PC-9 (cell line): Measurements from ENCODE around the gene ADAMTSL4. TPM values are rescaled to one million over a fixed set of nuclear protein-coding genes. Genes with fewer than 3 reads are reported as not detected.

ENCODE experiments used
- BruUV-seq: library from RNA; stranded (reverse); fragments of 400-500 nt; replicated peaks from 2 replicates; lab custom pipeline; 2021; lab: Mats Ljungman, UMichigan
- CTCF ChIA-PET: fragments of 300-600 bp; sonication (Branson Sonifier 250); formaldehyde crosslinking; loops from one replicate; lab custom pipeline; 2022; ENCODE audit warnings: antibody characterized with exemption; lab: Charles Lee
- POLR2A ChIA-PET: fragments of 300-600 bp; sonication (Branson Sonifier 250); formaldehyde crosslinking; loops from one replicate; lab custom pipeline; 2022; ENCODE audit warnings: antibody characterized with exemption; ENCODE audit not compliant: unreplicated experiment; lab: Charles Lee
- DNase-seq, 2 experiments: peaks; one replicate each; pipeline versions ENCODE4 v3.0.0 to v3.0.0-alpha.2; 2015 to 2022; ENCODE audit warnings: mixed read lengths in 1 of 2
- H2AFZ ChIP-seq: fragments of 200-600 bp; sonication (generic); 2 replicates; pipeline ENCODE4 v1.8.1; 2017; ENCODE audit warnings: antibody characterized with exemption
- H3F3A ChIP-seq: fragments of 200-600 bp; sonication (generic); 2 replicates; pipeline ENCODE4 v1.8.1; 2017; ENCODE audit warnings: antibody characterized with exemption, mild to moderate bottlenecking, low read depth; ENCODE audit not compliant: insufficient read depth
- H3K27ac ChIP-seq: fragments of 200-600 bp; sonication (generic); 2 replicates; pipeline ENCODE4 v1.6.1; 2016; ENCODE audit warnings: mixed run types
- H3K27me3 ChIP-seq: fragments of 200-600 bp; sonication (generic); 2 replicates; pipeline ENCODE4 v1.6.1; 2016; ENCODE audit warnings: low read depth, mixed run types; ENCODE audit not compliant: insufficient read depth
- H3K36me3 ChIP-seq: fragments of 200-600 bp; sonication (generic); 2 replicates; pipeline ENCODE4 v1.6.1; 2016; ENCODE audit warnings: low read depth, mixed run types
- H3K4me1 ChIP-seq: fragments of 200-600 bp; sonication (generic); replicated peaks from 2 replicates; pipeline ENCODE4 v1.6.1; 2016; ENCODE audit warnings: mixed run types; ENCODE audit not compliant: insufficient read depth
- H3K4me2 ChIP-seq: fragments of 200-600 bp; sonication (generic); 2 replicates; pipeline ENCODE4 v1.6.1; 2017; ENCODE audit warnings: mixed run types
- H3K4me3 ChIP-seq: fragments of 200-600 bp; sonication (generic); 2 replicates; pipeline ENCODE4 v1.6.1; 2016; ENCODE audit warnings: mixed run types
- H3K79me2 ChIP-seq: fragments of 200-600 bp; sonication (generic); 2 replicates; pipeline ENCODE4 v1.6.1; 2017; ENCODE audit warnings: low read depth, mixed run types
- H3K9me2 ChIP-seq: fragments of 200-600 bp; sonication (generic); 2 replicates; pipeline ENCODE4 v1.8.1; 2017; ENCODE audit warnings: mild to moderate bottlenecking; ENCODE audit not compliant: insufficient read depth
- H3K9me3 ChIP-seq: fragments of 200-600 bp; sonication (generic); 2 replicates; pipeline ENCODE4 v1.8.1; 2016; ENCODE audit warnings: low read depth; ENCODE audit not compliant: insufficient read depth
- H4K20me1 ChIP-seq: fragments of 200-600 bp; sonication (generic); 2 replicates; pipeline ENCODE4 v1.8.1; 2017; ENCODE audit not compliant: insufficient read depth
- EZH2 ChIP-seq: fragments of 200-600 bp; sonication (generic); IDR thresholded peaks from 2 replicates; pipeline ENCODE4 v1.8.0; 2017; ENCODE audit warnings: antibody characterized with exemption, low read depth
- intact Hi-C: fragments of 100-400 bp; cut with micrococcal nuclease; formaldehyde crosslinking; loops from one replicate; pipeline ENCODE4 v1.10.0; 2022; ENCODE audit not compliant: unreplicated experiment
- total RNA-seq: library from RNA; stranded (reverse); gene quantifications from 2 replicates; pipeline ENCODE4 v1.2.3, GENCODE V29; 2021
- TF ChIP-seq, protein P1 (sequence below): fragments of 200-600 bp; sonication (generic); conservative IDR thresholded peaks from 2 replicates; pipeline ENCODE4 v1.6.1; 2017; ENCODE audit warnings: mixed run types, antibody characterized with exemption, mild to moderate bottlenecking, moderate library complexity

The ADAMTSL4 gene
- total RNA-seq, 1 experiment from 2014 or later: 67.9 TPM

DNA sequence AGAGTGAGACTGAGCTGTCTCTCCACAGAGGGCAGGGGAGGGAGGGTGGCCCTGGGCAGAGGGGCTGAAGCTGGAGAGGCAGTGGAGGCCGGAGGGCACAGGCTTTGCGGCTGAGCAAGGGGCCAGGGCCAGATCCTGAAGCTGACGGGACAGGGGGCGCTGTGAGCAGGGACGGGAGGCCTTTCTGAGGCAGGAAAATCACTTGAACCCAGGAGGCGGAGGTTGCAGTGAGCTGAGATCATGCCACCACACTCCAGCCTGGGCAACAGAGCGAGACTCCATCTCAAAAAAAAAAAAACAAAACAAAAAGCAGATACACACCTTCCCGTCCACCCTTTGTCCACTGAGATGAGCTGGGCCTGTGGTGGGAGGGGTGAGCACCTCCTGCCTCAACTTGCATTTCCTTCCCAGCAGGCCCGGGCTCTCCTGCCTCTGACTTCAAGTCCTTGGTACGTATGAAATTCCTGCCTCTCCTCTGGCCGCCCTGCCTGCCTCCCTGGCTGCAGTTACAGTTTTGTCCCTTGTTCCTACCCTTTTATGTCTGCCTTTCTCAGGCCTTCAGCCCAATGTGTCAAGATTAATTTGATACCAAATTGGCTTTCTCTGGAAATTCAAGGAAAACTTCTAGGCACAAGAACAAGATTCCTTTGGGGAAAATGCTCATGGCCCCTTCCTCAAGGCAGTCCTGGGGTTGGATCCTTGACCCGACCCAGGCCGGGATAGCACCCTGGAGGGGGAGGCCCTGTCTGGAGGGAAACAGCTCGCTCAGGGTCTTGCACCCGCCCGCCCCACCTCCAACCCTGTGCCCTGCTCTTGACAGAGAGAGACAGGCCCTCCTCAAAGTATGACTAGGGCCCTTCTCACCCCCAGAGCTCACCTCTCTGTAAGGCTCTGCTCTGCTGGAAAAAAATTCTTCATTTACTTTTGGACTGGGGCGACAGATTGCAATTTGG lies 11.2 kb upstream of the ADAMTSL4 start:
- BruUV-seq: TSS peak; percentile 77
- Histone ChIP-seq H3K4me1 (peaks cover 33% of the 10 kb centered on the region), H3K9me3 (no peaks in the 10 kb centered on the region), H3K79me2 (no peaks in the 10 kb centered on the region), H3K27ac (peak overlapping the region; percentile 48), H3K9me2 (no peaks in the 10 kb centered on the region), H3K4me2 (peak overlapping the region; percentile 53), H3K27me3 (no peaks in the 10 kb centered on the region), H3K36me3 (no peaks in the 10 kb centered on the region), H2AFZ (0 out of 2 replicates have a peak overlapping the region, but pooled peaks have one; percentile 23), H4K20me1 (no peaks in the 10 kb centered on the region), H3F3A (peaks cover 23% of the 10 kb centered on the region; the same call in 1 of the 2 replicates), H3K4me3 (no peak overlapping the region)
- peak; percentile 70 to 78 for DNase-seq
- ChIA-PET CTCF (interaction anchor here (0.6 to 1.8 kb wide), 6 partner anchors 9 to 423 kb away, joined by 3 to 11 read pairs (median 4); partner anchors contain the start of gene ECM1), POLR2A (interaction anchor here (0.5 to 1.4 kb wide), 8 partner anchors 24 to 651 kb away, joined by 3 to 15 read pairs (median 6); partner anchors contain the start of genes ECM1 and GOLPH3L)
- no peak for TF ChIP-seq EZH2
- TF ChIP-seq, protein P1, sequence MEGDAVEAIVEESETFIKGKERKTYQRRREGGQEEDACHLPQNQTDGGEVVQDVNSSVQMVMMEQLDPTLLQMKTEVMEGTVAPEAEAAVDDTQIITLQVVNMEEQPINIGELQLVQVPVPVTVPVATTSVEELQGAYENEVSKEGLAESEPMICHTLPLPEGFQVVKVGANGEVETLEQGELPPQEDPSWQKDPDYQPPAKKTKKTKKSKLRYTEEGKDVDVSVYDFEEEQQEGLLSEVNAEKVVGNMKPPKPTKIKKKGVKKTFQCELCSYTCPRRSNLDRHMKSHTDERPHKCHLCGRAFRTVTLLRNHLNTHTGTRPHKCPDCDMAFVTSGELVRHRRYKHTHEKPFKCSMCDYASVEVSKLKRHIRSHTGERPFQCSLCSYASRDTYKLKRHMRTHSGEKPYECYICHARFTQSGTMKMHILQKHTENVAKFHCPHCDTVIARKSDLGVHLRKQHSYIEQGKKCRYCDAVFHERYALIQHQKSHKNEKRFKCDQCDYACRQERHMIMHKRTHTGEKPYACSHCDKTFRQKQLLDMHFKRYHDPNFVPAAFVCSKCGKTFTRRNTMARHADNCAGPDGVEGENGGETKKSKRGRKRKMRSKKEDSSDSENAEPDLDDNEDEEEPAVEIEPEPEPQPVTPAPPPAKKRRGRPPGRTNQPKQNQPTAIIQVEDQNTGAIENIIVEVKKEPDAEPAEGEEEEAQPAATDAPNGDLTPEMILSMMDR: no peak
- intact Hi-C loops: no loop called here

DNA sequence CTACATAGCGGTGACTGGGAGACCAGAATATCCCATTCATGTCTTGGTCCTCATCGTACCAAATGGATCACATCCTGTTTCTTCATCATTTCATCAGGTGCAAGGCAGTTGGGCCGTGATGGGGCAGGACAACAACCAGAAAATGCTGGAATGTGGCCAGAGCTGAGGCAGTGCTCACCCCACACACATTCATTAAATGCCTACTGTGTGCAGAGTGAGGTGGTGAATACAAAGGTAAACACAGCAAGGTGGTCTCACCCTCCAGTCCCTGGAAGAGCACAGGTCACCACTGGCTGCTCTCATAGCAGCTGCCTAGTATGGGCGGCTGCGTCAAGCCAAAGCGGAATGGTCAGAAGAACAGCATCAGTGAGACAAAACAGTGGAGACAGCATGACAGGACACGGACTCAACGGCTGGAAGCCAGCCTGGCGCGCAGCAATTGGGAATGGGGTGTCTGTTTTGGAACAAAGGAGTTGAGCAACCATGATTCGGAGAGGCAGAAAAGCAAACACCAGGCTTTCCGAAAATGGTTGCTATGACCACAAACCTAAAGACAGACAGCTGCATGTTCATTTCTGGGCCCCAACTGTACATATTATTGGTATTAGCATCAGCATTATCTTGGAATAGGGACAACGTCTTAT lies 5.6 kb upstream of the ADAMTSL4 start:
- Histone ChIP-seq H3K4me2 (no peak overlapping the region), H2AFZ (no peak overlapping the region), H3K4me3 (no peak overlapping the region), H3K9me2 (no peaks in the 10 kb centered on the region), H3K4me1 (peaks cover 2% of the 10 kb centered on the region), H3K9me3 (no peaks in the 10 kb centered on the region), H3F3A (0 out of 2 replicates have a peak, but pooled peaks cover 3% of the 10 kb centered on the region), H3K27me3 (no peaks in the 10 kb centered on the region), H4K20me1 (no peaks in the 10 kb centered on the region), H3K79me2 (no peaks in the 10 kb centered on the region), H3K27ac (no peak overlapping the region), H3K36me3 (no peaks in the 10 kb centered on the region)
- no TSS peak for BruUV-seq
- DNase-seq: no peak
- POLR2A ChIA-PET: interaction anchor here (0.6 to 0.7 kb wide), 2 partner anchors 81 to 472 kb away, joined by 3 to 4 read pairs; no protein-coding TSS in a partner anchor
- intact Hi-C loops: no loop called here
- CTCF ChIA-PET: no interaction called here
- TF ChIP-seq, protein P1: no peak
- TF ChIP-seq EZH2: no peak

DNA sequence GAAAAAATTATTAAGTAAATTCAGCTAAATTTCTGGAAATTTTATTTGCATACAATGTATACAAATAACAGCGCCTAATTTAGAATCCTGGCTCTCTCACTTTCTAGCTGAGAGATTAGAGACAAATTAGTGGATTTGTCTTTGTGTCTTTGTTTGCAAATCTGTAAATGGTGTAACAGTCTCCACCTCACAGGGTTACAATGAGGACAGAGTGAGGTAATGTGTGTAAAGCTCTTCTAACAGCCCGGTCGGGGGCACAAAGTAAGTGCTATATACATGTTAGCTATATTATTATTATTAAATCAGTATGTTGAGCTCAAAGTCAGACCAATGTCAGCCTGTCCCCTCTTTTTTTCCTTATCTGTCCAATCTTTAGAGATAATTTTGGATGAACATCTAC lies 5.0 kb upstream of the ADAMTSL4 start:
- TF ChIP-seq EZH2: no peak
- TF ChIP-seq, protein P1: no peak

More for the DNA sequence above, 5.0 kb upstream of the ADAMTSL4 start:
- H3K4me3 ChIP-seq: no peak overlapping the region
- CTCF ChIA-PET: no interaction called here
- no peaks in the 10 kb centered on the region for H3K27me3 ChIP-seq
- no peaks in the 10 kb centered on the region for H3K9me2 ChIP-seq
- POLR2A ChIA-PET: interaction anchor here (0.6 to 0.7 kb wide), 3 partner anchors 80 to 473 kb away, joined by 3 to 12 read pairs (median 4); no protein-coding TSS in a partner anchor
- no peaks in the 10 kb centered on the region for H3K36me3 ChIP-seq
- no peaks in the 10 kb centered on the region for H3K9me3 ChIP-seq
- H4K20me1 ChIP-seq: no peaks in the 10 kb centered on the region
- no peak overlapping the region for H3K4me2 ChIP-seq
- H2AFZ ChIP-seq: no peak overlapping the region
- H3K4me1 ChIP-seq: no peaks in the 10 kb centered on the region
- H3K27ac ChIP-seq: no peak overlapping the region
- DNase-seq: no peak
- no TSS peak for BruUV-seq
- no peaks in the 10 kb centered on the region for H3K79me2 ChIP-seq
- intact Hi-C loops: no loop called here
- 0 out of 2 replicates have a peak, but pooled peaks cover 5% of the 10 kb centered on the region for H3F3A ChIP-seq
